MG63 (cell line): ENCODE data around the gene PLOD2. TPM values are rescaled to one million over a fixed set of nuclear protein-coding genes. Genes with fewer than 3 reads are reported as not detected.
A peak's percentile ranks its signal among the peaks of the same experiment; 100 is the strongest.

Experiments
- DNase-seq: peaks from one replicate; pipeline ENCODE4 v3.0.0-alpha.2; 2020
- H3K27me3 ChIP-seq: fragments of 250-450 bp; sonication (Bioruptor Pico); 2 replicates; pipeline ENCODE4 v1.5.1; 2020; ENCODE audit warnings: mild to moderate bottlenecking, moderate library complexity
- H3K36me3 ChIP-seq: fragments of 250-450 bp; sonication (Bioruptor Pico); 2 replicates; pipeline ENCODE4 v1.5.1; 2020; ENCODE audit warnings: mild to moderate bottlenecking, moderate library complexity
- H3K4me3 ChIP-seq: fragments of 250-450 bp; sonication (Bioruptor Pico); 2 replicates; pipeline ENCODE4 v1.5.1; 2020; ENCODE audit warnings: mild to moderate bottlenecking, moderate library complexity
- H3K9me3 ChIP-seq: fragments of 250-450 bp; sonication (Bioruptor Pico); 2 replicates; pipeline ENCODE4 v1.5.1; 2020; ENCODE audit warnings: mild to moderate bottlenecking, moderate library complexity
- total RNA-seq: library from RNA; depleted of rRNA; stranded (reverse); fragments of >200 nt; shearing (Covaris generic); gene quantifications from 2 replicates; pipeline ENCODE4 v1.2.3, GENCODE V29; 2014; ENCODE audit warnings: low replicate concordance

Gene PLOD2
- total RNA-seq, 1 experiment from 2014 or later: 228 TPM

DNA sequence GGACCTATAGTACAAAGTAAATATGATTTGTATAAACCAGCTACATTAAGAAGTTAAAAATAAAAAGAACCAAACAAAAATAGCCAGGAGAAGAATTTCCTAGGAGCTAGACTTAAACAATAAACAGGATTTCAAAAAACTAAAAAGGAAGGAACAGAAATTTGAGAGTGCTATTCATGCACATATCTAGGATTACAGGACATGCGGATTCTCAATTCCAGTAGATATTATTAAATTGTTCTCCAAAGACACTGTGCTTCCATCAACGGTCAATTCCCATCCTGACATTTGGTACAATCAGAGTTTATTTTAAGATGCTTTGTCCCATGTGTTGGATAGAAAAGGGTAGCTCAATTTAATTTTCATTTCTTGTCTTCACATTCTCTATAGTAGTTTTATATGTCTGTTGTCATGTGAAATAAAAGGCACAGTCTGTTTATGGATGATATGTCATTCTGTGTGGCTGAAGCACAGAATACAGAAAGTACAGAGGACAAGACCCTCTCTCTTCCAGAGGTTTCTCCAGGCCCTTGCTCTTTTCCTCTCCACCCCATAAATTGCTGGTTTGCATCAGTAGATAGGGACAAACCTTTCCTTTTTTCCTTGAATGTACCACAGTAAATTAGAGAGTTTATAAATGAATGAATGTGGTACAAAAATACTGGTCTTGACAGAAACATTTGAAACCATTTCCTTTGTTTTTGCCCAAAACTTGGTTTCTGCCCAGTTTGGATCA, 3.5 kb downstream of the PLOD2 start:
- Histone ChIP-seq H3K4me3 (peak overlapping the region; percentile 87), H3K27me3 (no peaks in the 10 kb centered on the region), H3K9me3 (no peaks in the 10 kb centered on the region), H3K36me3 (peaks cover 72% of the 10 kb centered on the region)
- DNase-seq: no peak

DNA sequence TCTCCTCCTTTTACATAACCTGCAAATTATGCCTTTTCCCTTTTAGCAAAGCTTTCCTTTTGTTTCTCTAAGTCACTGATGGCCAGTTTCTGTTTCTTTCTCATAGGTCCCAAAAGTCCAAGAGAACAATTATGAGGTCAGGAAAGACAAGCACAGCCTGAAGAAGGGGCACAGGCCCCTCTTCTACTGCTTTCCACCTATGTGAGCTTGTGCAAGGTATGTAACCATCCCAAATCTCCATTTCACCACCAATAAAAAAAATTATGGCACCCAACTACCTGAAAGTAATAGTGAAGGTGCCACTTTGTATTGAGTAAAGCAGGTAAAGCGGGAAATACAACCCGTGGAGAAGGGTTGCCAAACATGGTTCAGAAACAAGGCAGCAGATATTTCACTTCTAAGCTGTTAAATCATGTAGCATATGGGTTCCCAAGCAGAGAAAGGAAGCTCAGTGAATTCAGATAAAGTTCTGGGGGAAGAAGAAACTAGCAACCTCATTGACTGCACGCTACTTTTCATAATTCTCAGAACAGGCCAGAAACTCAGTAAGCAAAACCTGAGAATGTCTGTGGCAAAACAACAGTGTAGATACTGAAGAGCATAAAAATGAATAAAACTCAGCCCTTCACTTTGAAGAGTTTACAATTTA, 4.2 kb downstream of the PLOD2 start:
- peak overlapping the region; percentile 87 for H3K4me3 ChIP-seq
- DNase-seq: no peak
- no peaks in the 10 kb centered on the region for H3K9me3 ChIP-seq
- H3K27me3 ChIP-seq: no peaks in the 10 kb centered on the region
- H3K36me3 ChIP-seq: peaks cover 79% of the 10 kb centered on the region

GRCh38 chr3:146156095-146156494, 4.9 kb downstream of the PLOD2 start:
- no peaks in the 10 kb centered on the region for H3K9me3 ChIP-seq
- DNase-seq: no peak
- H3K27me3 ChIP-seq: no peaks in the 10 kb centered on the region
- H3K36me3 ChIP-seq: peaks cover 86% of the 10 kb centered on the region
- H3K4me3 ChIP-seq: peak overlapping the region; percentile 87

DNA sequence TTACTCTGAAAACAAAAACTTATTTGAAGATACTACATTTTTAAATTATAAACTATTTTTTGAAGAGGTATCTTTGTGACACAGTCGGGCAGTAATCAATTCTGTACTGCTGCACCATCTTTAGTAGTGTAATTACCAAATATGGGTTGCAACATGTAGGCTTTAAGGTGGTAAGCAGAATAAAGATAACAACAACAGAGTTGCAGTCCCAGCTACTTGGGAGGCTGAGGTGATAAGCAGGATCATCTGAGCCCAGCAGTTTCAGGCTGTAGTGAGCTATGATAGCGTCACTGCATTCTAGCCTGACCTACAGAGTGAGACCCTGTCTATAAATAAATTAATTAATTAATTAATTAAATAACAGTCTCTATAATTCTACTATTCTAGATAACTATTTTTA, 6.0 kb downstream of the PLOD2 start:
- Histone ChIP-seq H3K36me3 (peaks cover 92% of the 10 kb centered on the region), H3K27me3 (no peaks in the 10 kb centered on the region), H3K4me3 (no peak overlapping the region), H3K9me3 (no peaks in the 10 kb centered on the region)
- DNase-seq: no peak

DNA sequence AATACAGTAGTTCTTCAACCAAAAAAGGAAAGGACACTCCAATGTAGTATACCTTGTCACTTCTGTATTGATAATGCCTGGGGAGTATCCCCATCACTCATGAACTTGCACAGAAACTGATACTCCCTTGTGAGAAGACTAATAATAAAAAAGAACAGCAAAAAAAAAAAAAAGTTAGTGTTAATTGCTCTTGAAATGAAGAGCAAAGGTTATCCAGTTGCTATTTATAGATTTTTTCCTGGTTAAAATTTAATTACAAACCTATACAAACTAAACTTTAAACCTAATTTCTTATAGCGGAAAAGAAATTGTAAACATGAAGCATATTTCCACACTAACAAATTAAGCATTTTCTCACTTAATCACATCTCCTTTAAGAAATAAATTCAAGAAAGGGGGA, 6.7 kb downstream of the PLOD2 start:
- Histone ChIP-seq H3K36me3 (peaks cover 88% of the 10 kb centered on the region), H3K27me3 (no peaks in the 10 kb centered on the region), H3K9me3 (no peaks in the 10 kb centered on the region), H3K4me3 (no peak overlapping the region)
- DNase-seq: no peak

DNA sequence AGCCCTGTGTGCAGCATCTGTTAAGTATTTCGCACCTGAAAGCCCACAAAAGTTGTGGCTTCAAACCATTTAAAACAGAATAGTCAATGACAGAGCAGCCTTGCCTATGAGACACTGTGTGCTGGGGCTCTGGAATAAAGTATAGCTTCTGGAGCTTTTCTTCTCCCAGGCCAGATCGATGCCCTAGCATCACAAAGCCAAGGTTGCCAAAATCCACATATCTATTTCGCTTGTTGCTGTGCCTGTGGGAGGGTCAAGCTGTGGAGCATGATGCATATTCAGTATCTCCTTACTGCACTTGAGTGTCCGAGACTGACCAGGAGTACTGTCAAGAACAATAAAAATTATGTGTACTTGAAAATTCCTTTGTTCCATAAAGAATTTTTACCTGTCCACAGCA, 7.6 kb downstream of the PLOD2 start:
- H3K27me3 ChIP-seq: no peaks in the 10 kb centered on the region
- peaks cover 87% of the 10 kb centered on the region for H3K36me3 ChIP-seq
- no peaks in the 10 kb centered on the region for H3K9me3 ChIP-seq
- H3K4me3 ChIP-seq: no peak overlapping the region
- no peak for DNase-seq

DNA sequence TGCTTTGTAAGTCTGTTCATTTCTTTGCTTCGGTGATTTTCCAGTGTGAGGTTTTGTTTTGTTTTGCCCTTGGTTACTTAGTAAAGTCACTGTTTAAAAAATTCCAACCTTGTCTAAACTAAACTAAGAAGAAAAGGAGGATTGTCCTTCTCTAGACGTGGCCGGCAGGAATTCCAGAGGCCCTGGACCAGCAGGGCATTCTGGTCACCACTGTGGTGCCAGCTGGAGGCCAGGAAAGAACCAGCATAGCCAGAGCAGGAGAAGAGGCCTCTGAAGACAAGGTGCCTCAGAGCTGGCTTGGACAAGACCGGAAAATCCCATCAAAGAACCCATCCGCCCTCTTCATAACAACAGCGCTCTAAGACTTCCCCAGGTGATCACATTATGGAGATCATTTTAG, 8.2 kb downstream of the PLOD2 start:
- H3K36me3 ChIP-seq: peaks cover 84% of the 10 kb centered on the region
- H3K4me3 ChIP-seq: no peak overlapping the region
- DNase-seq: no peak
- no peaks in the 10 kb centered on the region for H3K9me3 ChIP-seq
- H3K27me3 ChIP-seq: no peaks in the 10 kb centered on the region

GRCh38 chr3:146148468-146148931, 12.5 kb downstream of the PLOD2 start:
- peaks cover 83% of the 10 kb centered on the region for H3K36me3 ChIP-seq
- H3K27me3 ChIP-seq: no peaks in the 10 kb centered on the region
- DNase-seq: no peak
- no peaks in the 10 kb centered on the region for H3K9me3 ChIP-seq
- H3K4me3 ChIP-seq: no peak overlapping the region

GRCh38 chr3:146145642-146146041, 15.3 kb downstream of the PLOD2 start:
- Histone ChIP-seq H3K4me3 (no peak overlapping the region), H3K36me3 (peaks cover 70% of the 10 kb centered on the region), H3K27me3 (no peaks in the 10 kb centered on the region), H3K9me3 (no peaks in the 10 kb centered on the region)
- no peak for DNase-seq

DNA sequence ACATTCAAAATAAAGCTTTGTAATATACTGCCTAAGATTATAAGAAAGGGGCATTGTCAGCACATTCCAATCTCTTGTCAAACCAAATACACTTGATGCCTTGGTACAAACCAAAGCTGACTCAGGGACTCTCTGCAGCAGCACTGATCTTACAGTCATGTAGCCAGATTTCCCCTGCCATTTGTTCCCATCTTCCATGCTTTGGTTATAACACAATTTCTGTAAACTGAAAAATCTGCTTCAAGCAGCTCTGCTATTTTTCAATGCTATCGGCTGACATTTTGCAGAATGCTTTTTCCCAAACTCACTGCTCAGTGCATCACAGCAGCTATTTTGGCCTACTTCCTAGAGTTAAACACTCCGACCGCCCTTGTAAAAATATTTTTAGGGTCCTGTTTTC, 18.2 kb downstream of the PLOD2 start:
- Histone ChIP-seq H3K27me3 (no peaks in the 10 kb centered on the region), H3K36me3 (peaks cover 69% of the 10 kb centered on the region), H3K4me3 (no peak overlapping the region), H3K9me3 (no peaks in the 10 kb centered on the region)
- no peak for DNase-seq

- H3K4me3 ChIP-seq: no peak overlapping the region
- peaks cover 72% of the 10 kb centered on the region for H3K36me3 ChIP-seq
- no peak for DNase-seq
- H3K9me3 ChIP-seq: no peaks in the 10 kb centered on the region
- H3K27me3 ChIP-seq: no peaks in the 10 kb centered on the region
These were observed 21.3 kb downstream of the PLOD2 start for GRCh38 chr3:146139586-146140110.

DNA sequence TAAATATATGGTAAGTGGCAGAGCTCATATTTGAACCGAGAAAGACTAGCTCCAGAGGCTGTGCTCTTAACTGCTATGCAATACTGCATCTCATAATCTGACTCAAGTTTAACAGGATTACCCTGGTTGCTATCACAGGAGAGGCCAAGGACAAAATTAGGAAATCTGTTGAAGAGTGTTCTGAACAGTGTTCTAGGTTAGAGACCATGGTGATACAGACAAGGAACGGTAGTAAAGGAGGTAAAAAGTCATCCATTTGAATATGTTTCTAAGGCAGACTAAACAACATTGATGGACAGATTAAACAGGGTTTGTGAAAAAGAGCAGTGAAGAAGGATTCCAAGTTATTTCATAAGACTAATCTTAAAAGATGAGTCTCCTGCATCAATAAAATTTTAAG, 22.1 kb downstream of the PLOD2 start:
- H3K36me3 ChIP-seq: peaks cover 66% of the 10 kb centered on the region
- DNase-seq: no peak
- no peaks in the 10 kb centered on the region for H3K27me3 ChIP-seq
- H3K9me3 ChIP-seq: no peaks in the 10 kb centered on the region
- no peak overlapping the region for H3K4me3 ChIP-seq

DNA sequence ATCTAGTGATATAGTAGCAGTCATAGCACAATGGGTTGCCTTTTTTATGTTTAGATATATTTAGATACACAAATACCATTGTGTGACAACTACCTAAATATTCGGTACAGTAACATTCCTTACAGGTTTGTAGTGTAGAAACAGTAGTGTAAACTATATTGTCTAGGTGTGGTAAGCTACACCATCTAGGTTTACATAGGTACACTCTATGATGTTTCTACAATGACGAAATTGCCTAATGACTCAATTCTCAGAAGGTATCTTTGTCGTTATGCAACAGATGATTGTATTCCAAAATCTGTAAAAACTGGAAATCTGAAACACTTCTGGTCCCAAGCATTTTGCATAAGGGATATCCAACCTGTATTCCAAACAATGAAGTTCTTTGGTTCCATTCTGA, 24.3 kb downstream of the PLOD2 start:
- H3K36me3 ChIP-seq: peaks cover 72% of the 10 kb centered on the region
- no peaks in the 10 kb centered on the region for H3K27me3 ChIP-seq
- DNase-seq: no peak
- no peak overlapping the region for H3K4me3 ChIP-seq
- no peaks in the 10 kb centered on the region for H3K9me3 ChIP-seq

DNA sequence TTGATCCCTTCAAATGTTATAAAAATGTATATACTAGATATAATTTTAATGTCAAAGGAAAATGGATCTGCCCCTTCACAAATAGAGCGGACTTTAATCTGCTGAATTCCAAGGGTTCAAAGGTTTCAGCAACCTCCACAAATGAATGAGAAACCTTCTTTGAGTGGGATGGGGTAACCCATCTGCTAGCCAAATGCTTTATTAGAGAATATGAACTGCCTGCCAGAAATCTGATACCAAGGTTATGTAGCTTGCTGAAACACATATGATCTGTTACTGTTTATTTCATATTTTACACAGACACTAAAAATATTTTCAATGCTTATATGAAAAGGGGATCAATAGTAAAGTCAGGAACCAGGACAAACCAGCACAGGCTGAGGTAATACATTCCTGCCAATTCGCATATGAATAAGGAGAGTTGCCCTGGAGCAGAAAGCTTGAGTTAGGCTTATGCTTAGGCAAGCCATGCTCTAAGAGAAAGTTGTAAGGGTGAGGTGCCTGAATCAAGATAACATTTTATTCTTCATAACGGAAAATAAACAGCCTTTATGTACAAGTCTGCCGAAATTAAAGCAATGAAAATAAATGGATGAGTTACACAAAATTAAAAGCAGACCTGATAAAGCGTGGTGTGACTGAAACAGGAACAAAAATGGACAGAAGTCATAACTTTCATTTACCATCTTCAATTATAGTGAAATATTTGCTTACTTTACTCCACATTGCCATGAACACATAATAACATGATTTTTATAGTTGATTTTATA, 26.5 kb downstream of the PLOD2 start:
- Histone ChIP-seq H3K4me3 (no peak overlapping the region), H3K36me3 (peaks cover 85% of the 10 kb centered on the region), H3K9me3 (no peaks in the 10 kb centered on the region), H3K27me3 (no peaks in the 10 kb centered on the region)
- no peak for DNase-seq

- Histone ChIP-seq H3K27me3 (no peaks in the 10 kb centered on the region), H3K4me3 (no peak overlapping the region), H3K36me3 (peaks cover 83% of the 10 kb centered on the region), H3K9me3 (no peaks in the 10 kb centered on the region)
- DNase-seq: no peak
These were observed 27.5 kb downstream of the PLOD2 start for GRCh38 chr3:146133441-146133840.

- peak; percentile 63 for DNase-seq
- peaks cover 85% of the 10 kb centered on the region for H3K36me3 ChIP-seq
- no peaks in the 10 kb centered on the region for H3K9me3 ChIP-seq
- no peak overlapping the region for H3K4me3 ChIP-seq
- H3K27me3 ChIP-seq: no peaks in the 10 kb centered on the region
These were observed 29.2 kb downstream of the PLOD2 start for GRCh38 chr3:146131616-146132410.
